Measurements from ENCODE around the gene PSKH1.

Gene PSKH1

GRCh38 chr16:67965668-67966548 lies 72.9 kb downstream of the PSKH1 start (continued):
- 0 out of 2 replicates have a peak, but pooled peaks have one; percentile 13 for TF ChIP-seq ZBTB17 (tag by site-specific recombination; IDR thresholded peaks at IDR 0.05)
- TF ChIP-seq ZBTB6 (tag by site-specific recombination; IDR thresholded peaks at IDR 0.05): no peak

GRCh38 chr16:67966549-67967182 lies 73.6 kb downstream of the PSKH1 start:
- ChIA-PET CTCF (interaction anchor here (0.6 to 1.2 kb wide), 4 partner anchors 19 to 128 kb away, joined by 3 to 6 read pairs (median 4); no protein-coding TSS in a partner anchor), POLR2A (interaction anchor here (0.6 to 2.3 kb wide), 11 partner anchors 16 to 278 kb away, joined by 3 to 13 read pairs (median 6); partner anchors contain the start of genes DDX28, DUS2, PLA2G15 and PSMB10)
- Histone ChIP-seq H3K9me3 (ENCODE audit: control insufficient read depth, insufficient read depth, low read depth, low read length) (no peaks in the 10 kb centered on the region), H3K27ac (ENCODE audit: extremely low read depth, low read depth, low read length) (peak overlapping the region; percentile 62), H3K36me3 (ENCODE audit: control insufficient read depth in 2 of 2, insufficient read depth in 1 of 2, low read length in 2 of 2) (peaks cover 0 to 44% of the 10 kb centered on the region in 2 experiments; a peak in 2 of 3 replicates), H3K4me1 (ENCODE audit: control insufficient read depth, insufficient read depth, low read length) (no peaks in the 10 kb centered on the region; the same call in none of the 2 replicates), H3K4me3 (ENCODE audit: low read depth, low read length) (peak overlapping the region; percentile 68)
- TF ChIP-seq SP2 (tag by site-specific recombination; IDR thresholded peaks at IDR 0.05) (peak; percentile 60), REPIN1 (tag by site-specific recombination; IDR thresholded peaks at IDR 0.05; ENCODE audit: low read depth) (no peak), SP3 (tag by site-specific recombination; IDR thresholded peaks at IDR 0.05) (peak; percentile 29; the same call in 1 of the 2 replicates), ZNF548 (tag by site-specific recombination; IDR thresholded peaks at IDR 0.05) (no peak), ZBTB20 (tag by site-specific recombination; IDR thresholded peaks at IDR 0.05) (peak; percentile 16; the same call in 1 of the 2 replicates), ZNF670 (tag by site-specific recombination; IDR thresholded peaks at IDR 0.05; ENCODE audit: low read depth) (no peak), MZF1 (tag by site-specific recombination; IDR thresholded peaks at IDR 0.05; ENCODE audit: borderline replicate concordance) (0 out of 2 replicates have a peak, but pooled peaks have one; percentile 31), ZNF645 (tag by site-specific recombination; IDR thresholded peaks at IDR 0.05) (no peak), GLIS2 (tag by site-specific recombination; IDR thresholded peaks at IDR 0.05) (peak; percentile 66), ZNF223 (tag by site-specific recombination; IDR thresholded peaks at IDR 0.05) (peak; percentile 73), WT1 (tag by site-specific recombination; IDR thresholded peaks at IDR 0.05) (0 out of 2 replicates have a peak, but pooled peaks have one; percentile 10), ZNF350 (tag by site-specific recombination; IDR thresholded peaks at IDR 0.05) (no peak), ZNF148 (tag by site-specific recombination; IDR thresholded peaks at IDR 0.05; ENCODE audit: borderline replicate concordance) (no peak), ZNF366 (tag by site-specific recombination; conservative IDR thresholded peaks at IDR 0.05) (0 out of 2 replicates have a peak, but pooled peaks have one; percentile 10), TCF7L2 (IDR thresholded peaks at IDR 0.05; ENCODE audit: borderline replicate concordance, low read depth, low read length) (no peak), ZNF692 (tag by site-specific recombination; IDR thresholded peaks at IDR 0.05) (peak; percentile 82), ZNF701 (tag by site-specific recombination; IDR thresholded peaks at IDR 0.05) (0 out of 2 replicates have a peak, but pooled peaks have one; percentile 23), ZNF239 (tag by site-specific recombination; IDR thresholded peaks at IDR 0.05) (no peak), KLF9 (tag by site-specific recombination; IDR thresholded peaks at IDR 0.05; ENCODE audit: low read depth) (0 out of 2 replicates have a peak, but pooled peaks have one; percentile 27), ZNF398 (tag by site-specific recombination; IDR thresholded peaks at IDR 0.05) (peak; percentile 13; the same call in 1 of the 2 replicates), KLF1 (tag by site-specific recombination; IDR thresholded peaks at IDR 0.05) (peak; percentile 68)
